Lower leg skin (tissue), 4 donors: ENCODE measurements around the gene PNPO. TPM values are rescaled to one million over a fixed set of nuclear protein-coding genes. Genes with fewer than 3 reads are reported as not detected.

ENCODE experiments used
- DNase-seq, 2 donors: peaks; one replicate each; pipeline ENCODE4 v3.0.0-alpha.2; 2019; ENCODE audit warnings: low spot score in 2 of 2
- H3K4me3 ChIP-seq: fragments of 200-600 bp; sonication (generic); 2 replicates; pipeline ENCODE4 v1.5.1; 2017; ENCODE audit warnings: mild to moderate bottlenecking, low read depth; ENCODE audit not compliant: poor library complexity, severe bottlenecking
- CTCF ChIP-seq, 3 donors: fragments of 450-650 bp; IDR thresholded peaks; one replicate each; pipeline ENCODE4 v1.5.1; 2016; ENCODE audit warnings: antibody characterized with exemption in 3 of 3, mild to moderate bottlenecking in 3 of 3, moderate library complexity in 2 of 3
- POLR2A ChIP-seq, 2 donors: fragments of 450-650 bp; IDR thresholded peaks; one replicate each; pipeline ENCODE4 v1.6.1; 2016 to 2017; ENCODE audit warnings: antibody characterized with exemption in 2 of 2, mild to moderate bottlenecking in 1 of 2, moderate library complexity in 1 of 2
- WGBS, 2 donors: methylation state at CpG; one replicate each; pipeline ENCODE4 v1.1.5; 2018; 5-methylcytosine and 5-hydroxymethylcytosine counted together
- intact Hi-C: fragments of 100-400 bp; cut with DNase I; formaldehyde crosslinking; loops from one replicate; pipeline ENCODE4 v1.15.0; 2023; ENCODE audit warnings: low total_unique reads
- total RNA-seq, 4 donors: library from RNA; depleted of rRNA; stranded (reverse); fragments of >200 nt; gene quantifications; one replicate each; pipeline ENCODE4 v1.1.0, GENCODE V29; 2016

Gene PNPO
- total RNA-seq, 4 donors from 2014 or later: 20.2 to 36.8 (median 30.3) TPM

GRCh38 chr17:47924785-47925677 is 16.3 kb upstream of the PNPO start:
- WGBS, 2 donors: 85 to 90% methylated on average over 23 of the region's 23 CpGs
- DNase-seq: no peak
- TF ChIP-seq CTCF (IDR thresholded peaks at IDR 0.05) (no peak), POLR2A (IDR thresholded peaks at IDR 0.05) (no peak)
- H3K4me3 ChIP-seq: no peak overlapping the region
- intact Hi-C loops: no loop called here

- intact Hi-C loops: no loop called here
- H3K4me3 ChIP-seq: no peak overlapping the region
- TF ChIP-seq CTCF (IDR thresholded peaks at IDR 0.05) (no peak), POLR2A (IDR thresholded peaks at IDR 0.05) (no peak)
- DNase-seq: no peak
- WGBS, 2 donors: 80 to 93% methylated on average over 3 of the region's 3 CpGs
These were observed 15.7 kb upstream of the PNPO start for GRCh38 chr17:47925678-47925988.

GRCh38 chr17:47927821-47928400 is 13.5 kb upstream of the PNPO start:
- DNase-seq: no peak
- 89 to 91% methylated on average over 20 of the region's 20 CpGs for WGBS, 2 donors
- no peak overlapping the region for H3K4me3 ChIP-seq
- TF ChIP-seq POLR2A (IDR thresholded peaks at IDR 0.05): no peak
- TF ChIP-seq CTCF (IDR thresholded peaks at IDR 0.05): no peak
- intact Hi-C loops: no loop called here

- 68 to 75% methylated on average over 2 of the region's 2 CpGs for WGBS, 2 donors
- intact Hi-C loops: no loop called here
- DNase-seq: no peak
- no peak for TF ChIP-seq CTCF (IDR thresholded peaks at IDR 0.05)
- no peak for TF ChIP-seq POLR2A (IDR thresholded peaks at IDR 0.05)
- H3K4me3 ChIP-seq: no peak overlapping the region
These were observed 13.0 kb upstream of the PNPO start for GRCh38 chr17:47928415-47928814.

- no peak overlapping the region for H3K4me3 ChIP-seq
- DNase-seq: no peak
- whole genome bisulfite sequencing, 2 donors: 60 to 77% methylated on average over 10 of the region's 10 CpGs
- intact Hi-C loops: no loop called here
- no peak for TF ChIP-seq POLR2A (IDR thresholded peaks at IDR 0.05)
- TF ChIP-seq CTCF (IDR thresholded peaks at IDR 0.05): no peak
These were observed 12.0 kb upstream of the PNPO start for GRCh38 chr17:47929218-47930000.
